ENCODE data around the gene BCL6.

The BCL6 gene

GRCh38 chr3:187677604-187678003 is 67.7 kb downstream of the BCL6 start:
- no peak for DNase-seq (ENCODE audit: low read depth in 2 of 2)

DNA sequence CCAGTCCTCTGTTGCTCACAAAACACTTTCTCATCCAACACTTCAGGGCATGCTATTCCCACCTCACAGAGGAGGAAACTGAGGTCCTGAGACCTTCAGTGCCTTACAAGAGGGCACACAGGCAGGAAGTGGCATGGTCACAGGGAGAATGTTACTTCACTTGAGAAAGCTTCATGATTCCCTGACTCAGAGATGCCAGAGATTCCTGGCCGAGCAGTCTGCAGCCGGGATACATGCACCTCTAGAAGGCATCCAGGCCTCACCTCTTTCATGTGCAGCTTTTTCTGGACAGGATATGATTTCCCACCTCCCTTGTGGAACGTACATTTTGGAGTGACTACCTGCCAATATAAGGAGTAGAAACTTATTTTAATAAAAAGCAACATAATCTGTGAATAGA is 72.3 kb downstream of the BCL6 start:
- no peak for DNase-seq (ENCODE audit: low read depth in 2 of 2)
